ENCODE data around the gene ZNF618. TPM values are rescaled to one million over a fixed set of nuclear protein-coding genes. Genes with fewer than 3 reads are reported as not detected.

The ZNF618 gene
- polyA plus RNA-seq, 1 of the 3 experiments (the other 2 are of a cell fraction) = 6.2 TPM

- H3K4me2 ChIP-seq = no peak overlapping the region
- H4K20me1 ChIP-seq (ENCODE audit: insufficient read depth) = no peaks in the 10 kb centered on the region
- TF ChIP-seq FOXM1 (IDR thresholded peaks at IDR 0.05; ENCODE audit: low read depth) = no peak
- no peak for TF ChIP-seq JUND (IDR thresholded peaks at IDR 0.05)
- no peak for TF ChIP-seq FOXJ3 (CRISPR knock-in tag; IDR thresholded peaks at IDR 0.05)
- TF ChIP-seq IRF3 (IDR thresholded peaks at IDR 0.05; ENCODE audit: low read depth, low read length) = no peak
- no peak for TF ChIP-seq RFX5 (IDR thresholded peaks at IDR 0.05; ENCODE audit: low read length)
- TF ChIP-seq POLR2AphosphoS5 (IDR thresholded peaks at IDR 0.05; ENCODE audit: low read depth, low read length) = no peak
- TF ChIP-seq RXRA (IDR thresholded peaks at IDR 0.05; ENCODE audit: borderline replicate concordance, low read depth) = no peak
- TF ChIP-seq ELF1 (IDR thresholded peaks at IDR 0.05) = no peak
- no peak for TF ChIP-seq RCOR1 (IDR thresholded peaks at IDR 0.05; ENCODE audit: low read length)
- H3K4me1 ChIP-seq (ENCODE audit: control insufficient read depth in 1 of 2, insufficient read depth in 2 of 2, low read depth in 1 of 2, low read length in 1 of 2) = no peaks in the 10 kb centered on the region; a peak in 1 of 4 replicates
- no peak overlapping the region for H3K4me3 ChIP-seq (ENCODE audit: low read depth in 2 of 2, low read length in 1 of 2)
- H2AFZ ChIP-seq (ENCODE audit: low read depth) = no peak overlapping the region
- H3K36me3 ChIP-seq (replicated peaks in 1 of 2; ENCODE audit: control insufficient read depth in 1 of 2, insufficient read depth in 2 of 2, low read length in 1 of 2) = no peaks in the 10 kb centered on the region
- no peaks in the 10 kb centered on the region for H3K79me2 ChIP-seq (ENCODE audit: insufficient read depth)
- H3F3A ChIP-seq (replicated peaks; ENCODE audit: insufficient read depth) = no peaks in the 10 kb centered on the region
- H3K9me2 ChIP-seq = no peaks in the 10 kb centered on the region
- H3K27me3 ChIP-seq (ENCODE audit: insufficient read depth) = no peaks in the 10 kb centered on the region
- no peak for DNase-seq
- H3K9ac ChIP-seq = no peak overlapping the region
- H3K27ac ChIP-seq (ENCODE audit: low read depth in 2 of 2, low read length in 1 of 2) = no peak overlapping the region
- H3K9me3 ChIP-seq = no peaks in the 10 kb centered on the region
- CTCF ChIA-PET = interaction anchor here (1.1 to 2.6 kb wide), 5 partner anchors 24 to 321 kb away, joined by 3 to 14 read pairs (median 4); no protein-coding TSS in a partner anchor
- POLR2A ChIA-PET = no interaction called here
- 85% methylated on average over 3 of the region's 4 CpGs for WGBS (ENCODE audit: low lambda C conversion rate)
Observed at GRCh38 chr9:114058688-114059046, 182.6 kb downstream of the ZNF618 start.

DNA sequence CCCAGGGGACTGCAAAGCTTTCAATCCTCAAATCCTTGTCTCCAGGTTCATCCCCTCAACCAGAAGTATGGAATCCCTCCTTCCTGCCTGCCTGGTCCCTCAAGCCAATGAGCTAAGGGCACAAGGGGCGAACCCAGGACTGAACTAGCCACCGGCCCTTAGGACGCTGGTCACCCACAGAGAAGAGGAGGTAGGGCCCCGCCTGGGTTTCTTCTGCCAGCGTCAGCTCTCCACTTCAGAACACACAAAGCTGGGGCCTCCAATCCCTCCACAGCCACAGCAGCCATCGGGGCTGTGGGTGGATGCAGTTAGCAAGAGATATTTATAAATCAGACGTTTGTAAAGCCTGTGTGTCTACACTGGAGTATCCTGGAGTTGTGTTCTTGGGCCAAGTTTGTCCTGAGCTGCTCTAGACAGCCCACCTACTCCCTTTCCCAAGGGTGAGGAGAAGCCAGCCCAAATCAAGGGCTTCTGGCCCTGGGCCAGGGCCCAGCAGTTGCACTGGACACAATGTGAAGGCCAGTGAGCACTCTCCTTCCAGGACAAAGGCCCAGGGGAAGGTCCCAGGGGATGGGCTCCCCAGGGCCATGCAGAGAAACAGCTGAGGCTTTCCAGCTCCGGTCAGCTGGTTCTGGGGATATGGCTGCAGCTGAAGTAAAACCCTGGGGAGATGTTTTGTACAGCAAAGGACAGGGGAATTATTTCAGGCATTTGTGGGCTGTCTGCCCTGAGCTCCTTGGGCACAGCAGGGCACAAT, 183.1 kb downstream of the ZNF618 start:
- Histone ChIP-seq H3K4me1 (ENCODE audit: control insufficient read depth in 1 of 2, insufficient read depth in 2 of 2, low read depth in 1 of 2, low read length in 1 of 2) (no peaks in the 10 kb centered on the region; a peak in 1 of 4 replicates), H3K4me2 (no peak overlapping the region), H2AFZ (ENCODE audit: low read depth) (no peak overlapping the region), H3K27me3 (ENCODE audit: insufficient read depth) (no peaks in the 10 kb centered on the region), H3K9me2 (no peaks in the 10 kb centered on the region), H3K9me3 (no peaks in the 10 kb centered on the region), H3K9ac (no peak overlapping the region), H3K79me2 (ENCODE audit: insufficient read depth) (no peaks in the 10 kb centered on the region), H3K4me3 (ENCODE audit: low read depth in 2 of 2, low read length in 1 of 2) (no peak overlapping the region), H4K20me1 (ENCODE audit: insufficient read depth) (no peaks in the 10 kb centered on the region), H3K27ac (ENCODE audit: low read depth in 2 of 2, low read length in 1 of 2) (no peak overlapping the region), H3F3A (replicated peaks; ENCODE audit: insufficient read depth) (no peaks in the 10 kb centered on the region), H3K36me3 (replicated peaks in 1 of 2; ENCODE audit: control insufficient read depth in 1 of 2, insufficient read depth in 2 of 2, low read length in 1 of 2) (no peaks in the 10 kb centered on the region)
- DNase-seq = no peak
- 100% methylated on average over 3 of the region's 8 CpGs for WGBS (ENCODE audit: low lambda C conversion rate)
- CTCF ChIA-PET = interaction anchor here (1.5 to 2.6 kb wide), 3 partner anchors 24 to 322 kb away, joined by 4 to 14 read pairs (median 7); no protein-coding TSS in a partner anchor
- POLR2A ChIA-PET = no interaction called here
- no peak for TF ChIP-seq TCF12 (IDR thresholded peaks at IDR 0.05)
- TF ChIP-seq, protein P1, sequence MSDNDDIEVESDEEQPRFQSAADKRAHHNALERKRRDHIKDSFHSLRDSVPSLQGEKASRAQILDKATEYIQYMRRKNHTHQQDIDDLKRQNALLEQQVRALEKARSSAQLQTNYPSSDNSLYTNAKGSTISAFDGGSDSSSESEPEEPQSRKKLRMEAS (IDR thresholded peaks at IDR 0.05; ENCODE audit: low read depth) = no peak
- TF ChIP-seq GATA2 (CRISPR knock-in tag; IDR thresholded peaks at IDR 0.05) = no peak
- no peak for TF ChIP-seq FOSL2 (IDR thresholded peaks at IDR 0.05; ENCODE audit: borderline replicate concordance, low read depth)
- TF ChIP-seq, protein P2, sequence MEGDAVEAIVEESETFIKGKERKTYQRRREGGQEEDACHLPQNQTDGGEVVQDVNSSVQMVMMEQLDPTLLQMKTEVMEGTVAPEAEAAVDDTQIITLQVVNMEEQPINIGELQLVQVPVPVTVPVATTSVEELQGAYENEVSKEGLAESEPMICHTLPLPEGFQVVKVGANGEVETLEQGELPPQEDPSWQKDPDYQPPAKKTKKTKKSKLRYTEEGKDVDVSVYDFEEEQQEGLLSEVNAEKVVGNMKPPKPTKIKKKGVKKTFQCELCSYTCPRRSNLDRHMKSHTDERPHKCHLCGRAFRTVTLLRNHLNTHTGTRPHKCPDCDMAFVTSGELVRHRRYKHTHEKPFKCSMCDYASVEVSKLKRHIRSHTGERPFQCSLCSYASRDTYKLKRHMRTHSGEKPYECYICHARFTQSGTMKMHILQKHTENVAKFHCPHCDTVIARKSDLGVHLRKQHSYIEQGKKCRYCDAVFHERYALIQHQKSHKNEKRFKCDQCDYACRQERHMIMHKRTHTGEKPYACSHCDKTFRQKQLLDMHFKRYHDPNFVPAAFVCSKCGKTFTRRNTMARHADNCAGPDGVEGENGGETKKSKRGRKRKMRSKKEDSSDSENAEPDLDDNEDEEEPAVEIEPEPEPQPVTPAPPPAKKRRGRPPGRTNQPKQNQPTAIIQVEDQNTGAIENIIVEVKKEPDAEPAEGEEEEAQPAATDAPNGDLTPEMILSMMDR (IDR thresholded peaks at IDR 0.05) = no peak
- TF ChIP-seq TEAD4 (IDR thresholded peaks at IDR 0.05; ENCODE audit: borderline replicate concordance, insufficient read depth) = no peak
- TF ChIP-seq, protein P3, sequence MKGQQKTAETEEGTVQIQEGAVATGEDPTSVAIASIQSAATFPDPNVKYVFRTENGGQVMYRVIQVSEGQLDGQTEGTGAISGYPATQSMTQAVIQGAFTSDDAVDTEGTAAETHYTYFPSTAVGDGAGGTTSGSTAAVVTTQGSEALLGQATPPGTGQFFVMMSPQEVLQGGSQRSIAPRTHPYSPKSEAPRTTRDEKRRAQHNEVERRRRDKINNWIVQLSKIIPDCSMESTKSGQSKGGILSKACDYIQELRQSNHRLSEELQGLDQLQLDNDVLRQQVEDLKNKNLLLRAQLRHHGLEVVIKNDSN (IDR thresholded peaks at IDR 0.05; ENCODE audit: borderline replicate concordance, low read depth) = no peak
